ENCODE measurements around the gene FUT8. TPM values are rescaled to one million over a fixed set of nuclear protein-coding genes. Genes with fewer than 3 reads are reported as not detected.

The FUT8 gene
- total RNA-seq (2014; rRNA removed; shearing (Covaris generic)) = 69.2 and 78.0 TPM in 2 replicates

DNA sequence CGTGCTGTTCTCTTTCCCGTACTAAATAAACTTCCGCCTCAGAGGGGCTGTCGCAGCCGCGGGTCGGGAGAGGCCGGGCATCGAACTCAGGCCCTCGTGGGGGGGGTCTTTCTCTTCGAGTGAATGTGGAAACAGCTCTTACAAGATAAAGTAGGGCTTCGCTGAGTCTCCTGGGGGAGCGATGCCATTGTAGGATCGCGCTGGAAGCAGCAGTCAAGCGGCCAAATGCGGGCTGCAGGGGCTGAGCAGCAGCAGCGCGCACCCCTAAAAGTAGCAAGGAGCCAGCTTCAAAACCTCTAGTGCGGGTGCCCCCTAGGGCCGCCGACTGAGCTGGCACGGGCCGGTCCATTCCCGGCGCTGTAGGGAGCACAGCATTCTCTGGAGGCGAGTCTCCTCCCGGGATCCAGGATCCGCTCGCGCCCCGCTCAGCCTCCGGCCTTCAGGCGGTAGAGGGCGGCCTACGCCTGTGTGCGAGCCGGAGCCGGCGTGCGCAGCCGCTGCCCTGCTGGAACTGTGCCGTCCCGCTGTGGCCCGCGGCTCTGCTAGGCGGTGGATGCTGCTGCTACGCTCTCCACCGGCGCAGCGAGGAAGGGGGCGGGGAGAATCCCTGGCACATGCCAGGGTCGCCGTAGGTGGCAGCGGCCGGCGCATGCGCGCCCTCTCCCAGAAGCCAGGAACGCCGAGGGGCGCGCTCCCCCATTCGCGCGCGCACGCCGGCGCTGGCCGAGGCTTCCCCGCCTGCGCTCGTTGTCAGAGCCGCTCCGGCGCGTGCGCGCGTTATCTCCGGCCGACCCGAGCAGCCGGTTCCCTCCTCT lies at the start of gene FUT8:
TSS of gene FUT8 (plus strand) at position 699 of the 815 bp plus-strand sequence. CDS start 148,834 bp downstream, outside the sequence.
- Histone ChIP-seq H3K4me1 (replicated peaks) (peaks cover 6% of the 10 kb centered on the region; the same call in 1 of the 2 replicates), H3K9me3 (replicated peaks) (no peaks in the 10 kb centered on the region), H3K36me3 (peaks cover 5% of the 10 kb centered on the region), H3K27ac (peak within 1 kb of the TSS; percentile 90), H3K4me3 (peak within 1 kb of the TSS; percentile 93), H3K27me3 (replicated peaks) (no peaks in the 10 kb centered on the region)
- peak; percentile 97 for DNase-seq (ENCODE audit: low read depth in 1 of 2, low spot score in 2 of 2)

DNA sequence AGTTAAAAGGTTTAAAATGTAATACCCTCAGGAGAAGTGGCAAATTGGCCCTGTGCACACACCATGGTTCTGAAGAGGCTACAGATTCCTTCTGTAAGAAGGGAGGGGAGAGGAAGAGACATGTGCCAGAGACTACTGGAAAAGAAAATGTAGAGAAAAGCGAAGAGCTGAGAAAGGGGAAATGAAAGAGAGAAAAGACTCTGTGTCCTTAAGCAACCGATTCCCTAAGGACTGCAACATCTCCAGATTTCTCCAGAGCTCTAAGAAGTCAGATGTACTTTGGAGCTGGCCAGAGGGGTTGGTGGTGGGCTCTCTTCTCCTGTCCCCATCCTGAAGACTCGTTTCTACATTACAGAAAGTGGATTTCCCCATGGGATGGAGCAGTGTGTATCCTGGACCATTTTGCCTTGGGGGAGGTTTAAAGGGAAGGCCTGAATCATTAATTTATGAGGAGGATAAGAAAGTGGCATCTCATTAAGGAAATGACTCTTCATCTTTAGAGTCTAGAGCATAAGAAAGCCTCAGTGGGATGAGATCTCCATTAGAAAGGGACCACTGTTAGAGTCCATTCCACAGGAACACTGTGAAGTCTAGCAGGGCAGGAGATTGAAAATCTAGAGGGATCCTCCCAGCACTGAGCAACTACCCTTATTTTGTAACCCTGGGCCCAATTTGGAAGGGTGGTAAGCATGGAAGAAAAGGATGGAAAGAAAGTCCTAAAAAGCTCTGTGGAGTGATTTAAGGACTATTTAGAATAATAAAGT lies 45.5 kb upstream of the FUT8 start:
- DNase-seq (ENCODE audit: low read depth in 1 of 2, low spot score in 2 of 2) = no peak
- H3K4me1 ChIP-seq (replicated peaks) = no peaks in the 10 kb centered on the region
- no peak overlapping the region for H3K4me3 ChIP-seq
- H3K36me3 ChIP-seq = no peaks in the 10 kb centered on the region
- no peaks in the 10 kb centered on the region for H3K9me3 ChIP-seq (replicated peaks)
- H3K27me3 ChIP-seq (replicated peaks) = no peaks in the 10 kb centered on the region
- no peak overlapping the region for H3K27ac ChIP-seq

DNA sequence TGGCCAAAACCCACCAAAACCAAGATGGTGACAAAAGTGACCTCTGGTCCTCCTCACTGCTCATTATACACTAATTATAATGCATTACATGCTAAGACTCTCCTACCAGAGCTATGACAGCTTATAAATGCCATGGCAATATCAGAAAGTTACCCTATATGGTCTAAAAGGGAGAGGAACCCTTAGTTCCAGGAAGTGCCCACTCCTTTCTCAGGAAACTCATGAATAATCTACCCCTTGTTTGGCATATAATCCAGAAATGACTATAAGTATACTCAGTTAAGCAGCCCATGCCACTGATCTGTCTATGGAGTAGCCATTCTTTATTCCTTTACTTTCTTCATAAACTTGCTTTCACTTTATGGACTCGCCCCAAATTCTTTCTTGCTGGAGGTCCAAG lies 43.0 kb upstream of the FUT8 start:
- no peak for DNase-seq (ENCODE audit: low read depth in 1 of 2, low spot score in 2 of 2)
- Histone ChIP-seq H3K36me3 (no peaks in the 10 kb centered on the region), H3K27me3 (replicated peaks) (no peaks in the 10 kb centered on the region), H3K4me1 (replicated peaks) (no peaks in the 10 kb centered on the region), H3K27ac (no peak overlapping the region), H3K9me3 (replicated peaks) (no peaks in the 10 kb centered on the region), H3K4me3 (no peak overlapping the region)

DNA sequence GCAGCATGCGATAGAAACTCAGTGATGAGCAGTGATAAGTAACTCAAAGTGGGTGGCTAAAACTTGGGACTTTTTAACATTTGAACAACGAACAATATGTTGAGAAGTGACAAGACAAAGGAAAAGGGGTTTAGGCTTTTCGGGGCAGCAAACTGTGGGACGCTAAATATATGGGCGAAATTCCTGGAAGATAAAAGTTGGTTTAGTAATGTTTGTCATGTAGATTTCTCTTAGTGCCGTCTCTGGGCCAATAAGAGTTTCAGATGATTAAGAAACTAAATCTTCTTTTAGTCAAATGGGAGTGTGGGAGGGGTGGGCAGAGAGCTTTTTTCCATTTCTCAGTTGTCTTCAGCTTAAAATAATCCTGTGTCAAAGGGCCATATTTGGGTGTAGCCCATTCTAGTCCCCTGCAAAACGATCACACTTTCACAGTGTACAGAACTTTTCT lies 41.7 kb upstream of the FUT8 start:
- Histone ChIP-seq H3K4me1 (replicated peaks) (no peaks in the 10 kb centered on the region), H3K27ac (no peak overlapping the region), H3K36me3 (no peaks in the 10 kb centered on the region), H3K27me3 (replicated peaks) (no peaks in the 10 kb centered on the region), H3K4me3 (no peak overlapping the region), H3K9me3 (replicated peaks) (no peaks in the 10 kb centered on the region)
- no peak for DNase-seq (ENCODE audit: low read depth in 1 of 2, low spot score in 2 of 2)

DNA sequence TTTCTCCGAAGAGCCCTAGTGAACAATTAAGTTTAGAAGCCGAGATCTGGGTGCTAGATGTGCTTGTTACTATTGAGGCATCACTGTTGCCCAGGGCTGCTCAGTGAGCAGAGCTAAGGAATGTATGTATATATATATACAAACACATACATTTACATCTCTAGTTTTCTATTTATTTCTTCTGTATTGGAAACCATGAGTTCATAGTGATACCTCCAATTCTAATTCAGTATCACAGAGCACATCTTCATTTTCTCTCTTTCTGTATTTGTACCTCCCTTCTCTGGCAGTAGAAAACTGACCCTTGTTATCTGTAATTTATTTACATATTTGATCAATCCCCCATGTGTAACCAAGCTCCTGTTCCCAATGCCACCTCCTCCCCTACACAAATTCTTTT lies 40.7 kb upstream of the FUT8 start:
- no peaks in the 10 kb centered on the region for H3K4me1 ChIP-seq (replicated peaks)
- no peaks in the 10 kb centered on the region for H3K9me3 ChIP-seq (replicated peaks)
- no peaks in the 10 kb centered on the region for H3K36me3 ChIP-seq
- no peak overlapping the region for H3K27ac ChIP-seq
- H3K4me3 ChIP-seq = no peak overlapping the region
- DNase-seq (ENCODE audit: low read depth in 1 of 2, low spot score in 2 of 2) = no peak
- H3K27me3 ChIP-seq (replicated peaks) = no peaks in the 10 kb centered on the region

DNA sequence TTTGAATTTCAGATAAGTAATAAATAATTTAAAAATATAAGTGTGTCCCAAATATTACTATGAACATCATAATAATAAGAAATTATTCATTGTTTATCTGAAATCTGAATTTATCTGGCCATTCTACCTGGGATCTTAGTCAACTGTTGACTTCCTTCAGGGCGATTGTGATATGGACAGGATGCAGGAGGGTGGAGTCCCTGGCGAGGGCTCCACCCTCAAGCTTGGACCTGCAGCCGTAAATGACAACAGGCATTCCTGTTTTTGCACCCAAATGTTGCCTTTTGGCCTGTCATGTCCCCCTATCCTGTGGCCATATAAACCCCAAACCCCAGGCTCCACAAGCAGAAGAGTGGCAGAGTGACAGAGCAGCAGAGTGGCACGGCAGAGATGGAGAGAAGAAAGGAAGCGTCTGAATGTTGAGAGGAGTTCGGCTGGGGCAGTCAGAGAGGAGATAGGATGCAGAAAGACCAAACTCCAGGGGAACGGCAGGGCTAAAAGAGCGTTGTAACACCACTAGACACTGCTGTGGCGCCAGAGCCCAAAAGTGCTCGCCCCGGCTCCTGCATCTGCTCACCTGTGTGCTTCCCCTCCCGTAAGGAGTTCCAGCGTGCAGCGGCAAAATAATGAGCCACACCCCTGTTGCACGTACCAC lies 39.4 kb upstream of the FUT8 start:
- H3K4me3 ChIP-seq = no peak overlapping the region
- no peak for DNase-seq (ENCODE audit: low read depth in 1 of 2, low spot score in 2 of 2)
- no peaks in the 10 kb centered on the region for H3K27me3 ChIP-seq (replicated peaks)
- H3K36me3 ChIP-seq = no peaks in the 10 kb centered on the region
- no peaks in the 10 kb centered on the region for H3K4me1 ChIP-seq (replicated peaks)
- H3K27ac ChIP-seq = no peak overlapping the region
- no peaks in the 10 kb centered on the region for H3K9me3 ChIP-seq (replicated peaks)

DNA sequence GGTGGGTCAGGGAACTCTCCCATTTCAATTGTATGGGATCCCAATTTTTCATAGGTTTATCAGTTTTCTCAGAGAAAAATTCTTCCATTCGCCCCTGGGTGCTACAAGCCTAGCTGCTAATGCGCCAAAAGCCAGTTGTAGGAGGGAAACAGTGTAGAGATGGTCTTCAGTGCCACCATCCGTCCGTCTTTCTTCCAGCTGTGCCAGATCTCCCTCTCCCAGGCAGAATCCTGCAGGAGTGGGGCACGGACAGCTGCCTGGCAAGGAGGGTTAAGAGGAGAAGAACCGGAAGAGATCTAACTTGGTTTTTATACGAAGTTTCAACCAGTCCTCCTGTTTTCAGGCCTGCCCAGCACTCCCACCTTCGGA lies 38.9 kb upstream of the FUT8 start:
- Histone ChIP-seq H3K36me3 (no peaks in the 10 kb centered on the region), H3K9me3 (replicated peaks) (no peaks in the 10 kb centered on the region), H3K4me1 (replicated peaks) (no peaks in the 10 kb centered on the region), H3K27ac (no peak overlapping the region), H3K4me3 (no peak overlapping the region), H3K27me3 (replicated peaks) (no peaks in the 10 kb centered on the region)
- no peak for DNase-seq (ENCODE audit: low read depth in 1 of 2, low spot score in 2 of 2)

DNA sequence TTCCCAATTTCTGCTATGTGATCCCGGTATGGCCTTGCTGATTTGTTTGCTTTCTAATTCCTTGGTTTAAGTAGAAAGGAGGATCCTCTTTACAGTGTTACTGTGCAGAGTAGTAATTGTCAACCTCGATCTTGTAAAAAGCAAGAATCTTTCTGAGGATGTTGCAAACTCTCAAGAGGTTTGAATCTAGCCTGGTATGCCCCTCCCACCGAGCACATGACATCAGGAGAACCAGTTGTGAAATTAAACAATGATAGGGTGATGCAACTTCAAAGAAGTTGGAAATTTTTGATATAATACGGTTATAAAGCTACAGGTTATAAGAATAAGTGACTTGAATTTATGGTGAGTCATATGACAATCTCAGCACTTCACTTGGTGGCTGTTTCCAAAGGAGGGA lies 35.0 kb upstream of the FUT8 start:
- no peaks in the 10 kb centered on the region for H3K27me3 ChIP-seq (replicated peaks)
- H3K4me1 ChIP-seq (replicated peaks) = no peaks in the 10 kb centered on the region
- H3K4me3 ChIP-seq = no peak overlapping the region
- H3K27ac ChIP-seq = no peak overlapping the region
- H3K9me3 ChIP-seq (replicated peaks) = no peaks in the 10 kb centered on the region
- DNase-seq (ENCODE audit: low read depth in 1 of 2, low spot score in 2 of 2) = no peak
- no peaks in the 10 kb centered on the region for H3K36me3 ChIP-seq

DNA sequence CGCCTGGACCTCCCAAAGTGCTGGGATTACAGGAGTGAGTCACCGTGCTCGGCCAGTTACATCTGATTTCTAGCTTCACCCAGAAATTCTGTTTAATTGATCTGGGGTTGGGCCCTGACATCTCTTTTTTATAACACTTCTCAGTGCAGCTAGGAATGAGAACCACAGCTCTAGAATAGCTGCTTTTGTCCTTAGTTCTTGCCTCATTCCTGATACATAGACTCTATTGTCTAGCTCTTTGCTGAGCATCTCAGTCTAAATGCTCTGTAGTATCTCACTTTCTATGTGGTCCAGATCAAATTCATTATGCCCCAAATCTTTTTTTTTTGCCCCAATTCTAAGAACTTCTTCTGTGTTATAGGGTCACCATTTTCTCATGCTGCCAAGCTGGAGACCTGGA lies 29.9 kb upstream of the FUT8 start:
- H3K4me1 ChIP-seq (replicated peaks) = no peaks in the 10 kb centered on the region
- H3K27ac ChIP-seq = no peak overlapping the region
- no peak for DNase-seq (ENCODE audit: low read depth in 1 of 2, low spot score in 2 of 2)
- H3K4me3 ChIP-seq = no peak overlapping the region
- no peaks in the 10 kb centered on the region for H3K9me3 ChIP-seq (replicated peaks)
- no peaks in the 10 kb centered on the region for H3K36me3 ChIP-seq
- H3K27me3 ChIP-seq (replicated peaks) = no peaks in the 10 kb centered on the region

DNA sequence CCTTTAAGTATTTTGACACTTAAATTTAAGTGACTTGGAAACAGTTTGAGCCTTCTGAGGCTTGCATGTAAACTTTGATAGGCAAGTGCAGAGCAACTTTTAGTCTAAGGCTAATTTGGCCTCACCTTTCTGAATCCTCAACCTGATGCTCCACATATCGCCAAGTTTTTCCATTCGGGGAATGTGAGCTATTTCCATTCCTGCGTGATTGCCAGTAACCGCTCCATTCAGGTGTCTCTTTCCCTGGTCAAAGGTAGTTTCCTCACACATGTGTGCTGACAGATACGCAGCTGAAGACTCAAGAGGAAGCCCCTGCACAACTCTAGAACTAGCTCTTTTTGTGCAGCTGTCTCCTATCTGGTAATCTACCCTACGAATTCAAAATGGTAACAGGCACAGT lies 25.4 kb upstream of the FUT8 start:
- Histone ChIP-seq H3K9me3 (replicated peaks) (no peaks in the 10 kb centered on the region), H3K4me3 (no peak overlapping the region), H3K27ac (no peak overlapping the region), H3K36me3 (no peaks in the 10 kb centered on the region), H3K4me1 (replicated peaks) (no peaks in the 10 kb centered on the region), H3K27me3 (replicated peaks) (no peaks in the 10 kb centered on the region)
- DNase-seq (ENCODE audit: low read depth in 1 of 2, low spot score in 2 of 2) = no peak

DNA sequence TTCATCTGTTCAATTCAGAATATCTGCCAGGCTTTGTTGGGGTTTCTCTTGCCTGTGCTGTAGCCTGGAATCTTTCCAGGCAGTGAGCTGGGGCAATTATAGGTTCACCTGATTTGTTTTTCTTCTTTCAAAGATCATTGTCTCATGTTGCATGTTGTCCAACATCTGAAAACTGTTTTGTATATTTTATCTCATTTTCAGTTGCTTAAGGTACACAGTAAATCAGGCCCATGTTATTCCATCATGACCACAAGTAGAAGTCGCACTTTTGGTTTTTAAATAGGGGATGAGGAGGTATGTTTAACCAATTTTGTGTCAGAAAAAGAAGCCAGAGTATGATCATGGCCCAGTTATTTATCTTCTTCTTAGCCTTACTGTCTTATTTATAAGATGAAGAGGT lies 24.9 kb upstream of the FUT8 start:
- no peak for DNase-seq (ENCODE audit: low read depth in 1 of 2, low spot score in 2 of 2)
- H3K4me1 ChIP-seq (replicated peaks) = no peaks in the 10 kb centered on the region
- no peak overlapping the region for H3K27ac ChIP-seq

DNA sequence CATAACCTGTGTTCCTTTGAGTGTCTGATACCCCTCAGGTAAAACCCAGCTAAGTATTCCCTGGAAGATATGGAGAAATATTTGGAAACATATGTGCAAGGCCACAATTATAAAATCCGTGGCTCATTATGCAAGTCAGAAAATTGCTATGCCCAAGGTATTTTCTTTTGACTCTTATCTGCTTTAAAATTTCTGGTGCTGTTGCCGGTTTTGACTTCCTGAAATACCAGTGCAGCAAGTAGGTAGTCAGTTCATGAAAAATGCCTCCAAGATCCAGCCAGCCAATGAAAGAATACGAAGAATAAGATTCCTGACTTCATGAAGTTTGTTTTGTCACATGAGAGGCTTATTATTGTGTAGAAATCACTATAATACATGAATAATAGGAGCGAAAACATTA lies 20.2 kb upstream of the FUT8 start:
- Histone ChIP-seq H3K27ac (no peak overlapping the region), H3K9me3 (replicated peaks) (peaks cover 9% of the 10 kb centered on the region; the same call in 1 of the 2 replicates), H3K27me3 (replicated peaks) (no peaks in the 10 kb centered on the region), H3K4me1 (replicated peaks) (no peaks in the 10 kb centered on the region), H3K4me3 (no peak overlapping the region), H3K36me3 (no peaks in the 10 kb centered on the region)
- DNase-seq (ENCODE audit: low read depth in 1 of 2, low spot score in 2 of 2) = no peak

More for the DNA sequence above, 24.9 kb upstream of the FUT8 start:
- Histone ChIP-seq H3K27me3 (replicated peaks) (no peaks in the 10 kb centered on the region), H3K9me3 (replicated peaks) (no peaks in the 10 kb centered on the region), H3K36me3 (no peaks in the 10 kb centered on the region), H3K4me3 (no peak overlapping the region)

DNA sequence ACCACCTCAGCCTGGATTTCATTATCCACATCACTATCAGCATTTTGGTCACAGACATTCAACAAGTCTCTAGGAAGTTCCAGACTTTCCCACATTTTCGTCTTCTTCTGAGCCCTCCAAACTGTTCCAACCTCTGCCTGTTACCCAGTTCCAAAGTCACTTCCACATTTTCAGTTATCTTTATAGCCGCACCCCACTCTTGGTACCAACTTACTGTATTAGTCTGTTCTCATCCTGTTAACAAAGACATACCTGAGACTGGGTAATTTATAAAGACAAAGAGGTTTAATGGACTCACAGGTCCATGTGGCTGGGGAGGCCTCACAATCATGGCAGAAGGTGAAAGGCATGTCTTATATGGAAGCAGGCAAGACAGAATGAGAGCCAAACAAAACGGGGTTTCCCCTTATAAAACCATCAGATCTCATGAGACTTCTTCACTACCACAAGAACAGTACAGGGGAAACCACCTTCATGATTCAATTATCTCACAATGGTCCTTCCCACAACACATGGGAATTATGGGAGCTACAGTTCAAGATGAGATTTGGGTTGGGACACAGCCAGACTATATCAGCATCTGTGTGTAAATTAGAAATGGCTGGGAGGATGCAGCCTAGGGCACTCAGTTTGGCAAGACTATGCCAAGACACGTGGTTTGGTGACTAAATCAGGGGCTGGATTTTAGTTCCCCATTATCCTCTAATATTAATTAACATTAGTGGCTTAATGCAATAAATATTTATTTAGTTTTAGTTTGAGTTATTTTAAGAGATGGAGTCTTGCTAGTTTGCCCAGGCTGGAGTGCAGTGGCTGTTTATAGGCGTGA lies 16.2 kb upstream of the FUT8 start:
- Histone ChIP-seq H3K4me3 (no peak overlapping the region), H3K27ac (no peak overlapping the region), H3K9me3 (replicated peaks) (peaks cover 9% of the 10 kb centered on the region; the same call in 1 of the 2 replicates), H3K27me3 (replicated peaks) (no peaks in the 10 kb centered on the region), H3K36me3 (no peaks in the 10 kb centered on the region), H3K4me1 (replicated peaks) (no peaks in the 10 kb centered on the region)
- DNase-seq (ENCODE audit: low read depth in 1 of 2, low spot score in 2 of 2) = no peak
